Measurements from ENCODE around the gene CBARP. TPM values are rescaled to one million over a fixed set of nuclear protein-coding genes. Genes with fewer than 3 reads are reported as not detected.

The CBARP gene
- total and polyA plus RNA-seq, 2 of the 13 experiments (the other 11 are each of a cell fraction or from before 2014, with no cell fraction given) = 1.2 to 1.4 TPM

GRCh38 chr19:1254530-1255185 is 16.9 kb upstream of the CBARP start (continued):
- no peak for TF ChIP-seq ZNF792 (CRISPR knock-in tag; IDR thresholded peaks at IDR 0.05)
- no peak for TF ChIP-seq ZNF777 (CRISPR knock-in tag; IDR thresholded peaks at IDR 0.05)
- TF ChIP-seq PHF5A (CRISPR knock-in tag; IDR thresholded peaks at IDR 0.05; ENCODE audit: low read depth, unreplicated experiment) = no peak
- TF ChIP-seq SP140L (CRISPR knock-in tag; IDR thresholded peaks at IDR 0.05; ENCODE audit: borderline replicate concordance) = no peak
- no peak for TF ChIP-seq RFX3 (CRISPR knock-in tag; IDR thresholded peaks at IDR 0.05)
- TF ChIP-seq MEIS2 (CRISPR knock-in tag; IDR thresholded peaks at IDR 0.05) = peak; percentile 88
- TF ChIP-seq ZC3H13 (CRISPR knock-in tag; IDR thresholded peaks at IDR 0.05) = no peak
- no peak for TF ChIP-seq SETDB1 (CRISPR knock-in tag; IDR thresholded peaks at IDR 0.05; ENCODE audit: borderline replicate concordance)
- no peak for TF ChIP-seq GTF2F1 (IDR thresholded peaks at IDR 0.05; ENCODE audit: low read length)
- no peak for TF ChIP-seq NR0B2 (CRISPR knock-in tag; IDR thresholded peaks at IDR 0.05)
- no peak for TF ChIP-seq TP53 (CRISPR knock-in tag; conservative IDR thresholded peaks at IDR 0.05)
- no peak for TF ChIP-seq MXD4 (CRISPR knock-in tag; IDR thresholded peaks at IDR 0.05)
- TF ChIP-seq MTA3 (CRISPR knock-in tag; IDR thresholded peaks at IDR 0.05) = no peak
- no peak for TF ChIP-seq ZNF329 (CRISPR knock-in tag; IDR thresholded peaks at IDR 0.05; ENCODE audit: low read depth)
- peak; percentile 44 for TF ChIP-seq PHF21A (CRISPR knock-in tag; IDR thresholded peaks at IDR 0.05)
- TF ChIP-seq ZNF646 (CRISPR knock-in tag; IDR thresholded peaks at IDR 0.05) = no peak
- no peak for TF ChIP-seq PRPF4 (IDR thresholded peaks at IDR 0.05; ENCODE audit: low read depth, low read length, poor library complexity, severe bottlenecking)
- TF ChIP-seq SKIL (CRISPR knock-in tag; IDR thresholded peaks at IDR 0.05; ENCODE audit: borderline replicate concordance) = peak; percentile 87; the same call in 1 of the 2 replicates
- TF ChIP-seq NFYB (CRISPR knock-in tag; IDR thresholded peaks at IDR 0.05) = no peak
- TF ChIP-seq ZNF891 (CRISPR knock-in tag; IDR thresholded peaks at IDR 0.05) = no peak
- TF ChIP-seq ADNP (CRISPR knock-in tag; IDR thresholded peaks at IDR 0.05) = no peak
- no peak for TF ChIP-seq FOXP1 (IDR thresholded peaks at IDR 0.05)
- TF ChIP-seq FOXP1 (CRISPR knock-in tag; IDR thresholded peaks at IDR 0.05) = peak; percentile 74
- no peak for TF ChIP-seq SNAPC2 (CRISPR knock-in tag; IDR thresholded peaks at IDR 0.05)
- TF ChIP-seq FOXM1 (CRISPR knock-in tag; IDR thresholded peaks at IDR 0.05) = no peak
